K562 treated with DMSO at 1 percent for 4 hours (cell line): ENCODE measurements around the gene ARL9. TPM values are rescaled to one million over a fixed set of nuclear protein-coding genes. Genes with fewer than 3 reads are reported as not detected.

Experiments used
- total RNA-seq: library from RNA; unstranded; fragments of 300-600 nt; gene quantifications from 2 replicates; pipeline ENCODE4 v1.2.3, GENCODE V29; 2022; ENCODE audit not compliant: insufficient read depth

ARL9 gene
- not detected in 2 replicates for total RNA-seq

DNA sequence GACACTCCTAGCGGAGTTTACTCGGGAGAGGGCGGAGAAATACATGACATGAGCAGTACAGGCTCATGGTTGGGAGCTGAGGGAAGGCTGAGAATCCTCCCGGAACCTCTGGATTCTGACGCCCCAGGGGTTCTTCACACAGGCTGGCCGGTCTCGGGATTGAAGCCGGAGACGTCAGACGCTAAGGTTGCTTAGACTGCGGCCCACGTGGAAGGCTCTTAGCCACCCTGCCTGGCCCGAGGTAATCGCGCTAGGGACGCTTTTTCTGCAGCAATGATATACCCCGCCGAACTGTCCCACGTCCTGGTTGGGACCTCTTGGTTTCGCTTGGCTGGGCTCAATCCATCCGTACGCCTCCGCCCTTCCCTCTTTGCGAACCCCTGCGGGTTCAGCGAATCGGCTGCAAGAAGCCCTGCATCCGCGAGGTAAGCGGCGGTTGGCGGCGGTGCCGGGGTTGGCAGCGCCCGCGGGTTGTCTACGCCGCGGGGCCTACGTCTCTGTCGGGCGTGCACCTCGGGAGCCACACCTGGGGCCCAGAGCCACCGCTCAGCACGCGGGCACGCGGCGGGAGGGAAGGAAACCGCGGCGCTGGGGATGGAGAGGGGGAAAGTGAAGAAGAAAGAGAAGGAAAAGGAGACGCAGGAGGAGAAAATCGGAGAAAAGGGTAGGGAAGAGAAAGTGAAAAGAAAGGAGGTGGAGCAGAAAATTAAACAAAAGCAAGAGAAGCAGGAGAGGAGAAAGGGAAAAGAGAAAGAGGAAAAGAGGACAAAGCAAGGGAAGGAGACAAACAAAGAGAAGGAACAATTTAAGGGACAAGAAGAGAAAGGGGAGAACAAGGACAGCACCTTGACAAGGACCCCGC, at the start of gene ARL9:
Gene ARL9 (plus strand): TSS at position 523 of the 862 bp plus-strand sequence. CDS start 72 bp downstream, at position 595.

GRCh38 chr4:56467284-56468096, 38.1 kb upstream of the ARL9 start, which contains the start of gene SRP72:
TSS of gene SRP72 (plus strand) at chr4:56467617. CDS start at chr4:56467636, 19 bp downstream.

Other genes with a start within 250 kb of the ARL9 start
- 4.7 and 5.7 TPM in 2 replicates for gene AASDH, start 118.3 kb upstream of the ARL9 start, total RNA-seq
- 13.6 and 14.7 TPM in 2 replicates for gene PPAT, start 70.2 kb upstream of the ARL9 start, total RNA-seq
- 97.0 and 110 TPM in 2 replicates for gene PAICS, start 69.5 kb upstream of the ARL9 start, total RNA-seq
- 83.3 and 106 TPM in 2 replicates for gene SRP72, start 38.2 kb upstream of the ARL9 start, total RNA-seq
- not detected in 2 replicates for gene HOPX, start 175.5 kb downstream of the ARL9 start, total RNA-seq